Stimulated activated naive B cell treated with anti-CD40 and anti-IgM and Interleukin-4, amounts not matched to agents 10 μg/mL and 1 μg/mL and 100 μg/mL, for 72 hours (primary cell): ENCODE measurements around the gene PLEKHA3.

Experiments used
- ATAC-seq, 2 donors: fragments of 150-1000 bp; cut with Tn5 transposase; replicated peaks; 2 replicates each; pipeline ENCODE4 v1.10.0; 2021; ENCODE audit warnings: moderate library complexity in 1 of 2
- DNase-seq: peaks from one replicate; pipeline ENCODE4 v3.0.0; 2021
- H3K27ac Mint-ChIP-seq: one replicate; pipeline ENCODE4 v1.8.0; 2022; ENCODE audit warnings: mild to moderate bottlenecking, mixed read lengths
- H3K27me3 Mint-ChIP-seq, 2 donors: one replicate each; pipeline ENCODE4 v1.8.0; 2022; ENCODE audit warnings: mixed read lengths in 2 of 2
- H3K36me3 Mint-ChIP-seq, 2 donors: one replicate each; pipeline ENCODE4 v1.8.0; 2022; ENCODE audit warnings: mixed read lengths in 2 of 2, mild to moderate bottlenecking in 1 of 2
- H3K4me1 Mint-ChIP-seq, 2 donors: one replicate each; pipeline ENCODE4 v1.8.0; 2022; ENCODE audit warnings: mixed read lengths in 2 of 2, mild to moderate bottlenecking in 1 of 2
- H3K4me3 Mint-ChIP-seq, 2 donors: one replicate each; pipeline ENCODE4 v1.8.0; 2022; ENCODE audit warnings: mild to moderate bottlenecking in 2 of 2, mixed read lengths in 2 of 2, moderate library complexity in 1 of 2
- H3K9me3 Mint-ChIP-seq, 2 donors: one replicate each; pipeline ENCODE4 v1.8.0; 2022; ENCODE audit warnings: mixed read lengths in 2 of 2, mild to moderate bottlenecking in 1 of 2

The PLEKHA3 gene

DNA sequence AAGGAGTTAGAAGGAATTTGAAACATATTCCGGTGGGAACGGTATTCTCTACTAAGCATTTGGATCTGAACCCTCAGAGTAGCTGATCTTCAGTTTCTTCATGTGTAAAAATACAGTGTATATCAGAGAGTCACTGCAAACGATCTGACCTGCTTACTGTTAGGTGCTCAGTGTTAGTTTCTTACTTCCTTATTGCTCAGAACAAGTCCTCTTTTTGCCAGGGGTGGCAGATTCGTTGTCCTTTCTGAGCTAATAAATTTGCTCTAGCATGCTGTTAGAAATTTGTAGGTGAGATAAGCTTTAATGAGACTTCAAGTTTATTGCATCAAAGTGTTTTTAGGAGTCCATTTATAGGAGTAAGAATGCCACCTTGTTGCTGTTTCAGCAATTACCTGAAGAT is 15.8 kb downstream of the PLEKHA3 start:
- ATAC-seq (no peak), DNase-seq (no peak)
- H3K9me3 Mint-ChIP-seq, result no peaks in the 10 kb centered on the region
- no peak overlapping the region for H3K27ac Mint-ChIP-seq
- H3K36me3 Mint-ChIP-seq, result peaks cover 29 to 50% of the 10 kb centered on the region in 2 donors
- no peaks in the 10 kb centered on the region for H3K4me1 Mint-ChIP-seq
- H3K27me3 Mint-ChIP-seq, result no peaks in the 10 kb centered on the region
- no peak overlapping the region for H3K4me3 Mint-ChIP-seq

DNA sequence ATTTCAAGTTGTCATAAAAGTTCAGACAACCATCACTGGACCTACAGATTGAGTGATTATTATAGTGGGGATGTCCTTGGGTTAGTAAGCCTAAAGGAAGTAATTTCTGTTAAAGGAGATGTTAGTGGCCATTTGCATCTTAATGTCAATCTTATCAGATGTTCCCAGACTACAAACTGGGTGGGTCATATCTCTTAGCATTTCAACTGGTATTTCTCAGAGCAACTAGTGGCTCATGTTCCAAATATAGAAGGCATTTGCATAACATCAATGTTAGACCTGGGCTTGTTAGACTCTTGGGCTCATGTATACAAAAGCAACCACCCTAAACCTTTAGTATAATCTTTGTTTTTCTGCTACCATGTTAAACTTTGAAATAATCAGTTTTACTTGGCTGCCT is 17.9 kb downstream of the PLEKHA3 start:
- no peaks in the 10 kb centered on the region for H3K27me3 Mint-ChIP-seq
- ATAC-seq, result no peak
- peaks cover 28 to 45% of the 10 kb centered on the region in 2 donors for H3K36me3 Mint-ChIP-seq
- no peak overlapping the region for H3K4me3 Mint-ChIP-seq
- no peak for DNase-seq
- no peaks in the 10 kb centered on the region for H3K9me3 Mint-ChIP-seq
- H3K27ac Mint-ChIP-seq, result no peak overlapping the region
- H3K4me1 Mint-ChIP-seq, result no peaks in the 10 kb centered on the region

DNA sequence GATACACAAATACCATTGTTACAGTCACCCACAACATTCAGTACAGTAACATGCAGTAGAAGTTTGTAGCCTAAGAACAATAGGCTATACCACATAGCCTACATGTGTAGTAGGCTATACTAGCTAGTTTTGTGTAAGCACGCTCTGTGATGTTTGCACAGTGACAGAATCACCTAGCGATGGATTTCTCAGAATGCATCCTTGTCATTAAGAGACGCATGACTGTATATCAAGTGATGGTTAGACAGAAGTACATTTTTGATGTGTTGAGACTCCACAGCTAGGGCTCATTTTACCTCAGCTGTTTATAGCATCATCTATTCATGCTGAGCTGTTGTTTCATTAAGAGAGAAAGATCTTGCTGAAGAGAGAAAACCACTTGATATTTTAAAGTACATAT is 19.4 kb downstream of the PLEKHA3 start:
- Mint-ChIP-seq H3K27me3 (no peaks in the 10 kb centered on the region), H3K36me3 (peaks cover 24 to 37% of the 10 kb centered on the region in 2 donors), H3K4me3 (no peak overlapping the region), H3K27ac (no peak overlapping the region), H3K9me3 (no peaks in the 10 kb centered on the region), H3K4me1 (no peaks in the 10 kb centered on the region)
- no peak for DNase-seq
- ATAC-seq, result no peak

DNA sequence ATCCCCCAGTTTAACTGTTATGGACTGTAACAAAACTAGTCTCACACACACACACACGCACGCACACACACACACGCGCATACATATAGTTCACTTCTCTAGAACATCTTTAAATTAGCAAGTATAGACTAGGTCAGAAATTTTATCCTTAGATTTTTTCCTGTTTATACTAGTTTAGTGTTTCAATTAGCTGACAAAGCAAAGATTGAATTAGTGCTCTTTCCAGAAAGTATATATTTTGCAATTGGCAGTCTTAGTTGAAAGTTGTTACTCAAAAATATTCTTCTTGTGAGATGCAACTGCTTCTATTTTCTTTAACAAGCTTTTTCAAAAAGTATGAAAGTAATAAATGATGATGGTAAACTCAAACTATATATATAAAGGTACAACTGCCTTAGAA is 22.5 kb downstream of the PLEKHA3 start:
- no peaks in the 10 kb centered on the region for H3K27me3 Mint-ChIP-seq
- H3K9me3 Mint-ChIP-seq, result no peaks in the 10 kb centered on the region
- H3K27ac Mint-ChIP-seq, result no peak overlapping the region
- peaks cover 2% of the 10 kb centered on the region in 2 donors for H3K4me1 Mint-ChIP-seq
- H3K36me3 Mint-ChIP-seq, result peaks cover 13 to 27% of the 10 kb centered on the region in 2 donors
- no peak for ATAC-seq
- DNase-seq, result no peak
- no peak overlapping the region for H3K4me3 Mint-ChIP-seq

DNA sequence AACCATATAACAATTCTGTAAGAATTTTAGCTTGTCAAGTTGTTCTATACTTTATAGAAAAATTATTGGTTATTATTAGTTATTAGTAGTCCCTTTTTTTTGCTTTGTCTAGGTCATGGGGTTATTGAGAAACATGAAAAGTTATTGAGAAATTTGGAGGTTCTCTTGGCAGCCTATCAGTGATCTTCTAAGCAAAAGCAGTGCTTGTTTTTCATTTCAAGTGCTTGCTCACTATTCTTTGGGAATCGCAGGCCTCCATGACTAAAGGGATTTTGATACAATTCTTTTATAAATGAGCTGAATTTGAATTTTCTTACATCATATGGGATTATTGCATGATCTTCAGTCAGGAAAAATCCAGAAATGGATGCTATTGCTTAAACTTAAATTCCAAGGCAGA is 25.8 kb downstream of the PLEKHA3 start:
- H3K4me3 Mint-ChIP-seq, result no peak overlapping the region
- DNase-seq (no peak), ATAC-seq (no peak)
- H3K9me3 Mint-ChIP-seq, result no peaks in the 10 kb centered on the region
- H3K4me1 Mint-ChIP-seq, result peaks cover 5 to 8% of the 10 kb centered on the region in 2 donors
- no peak overlapping the region for H3K27ac Mint-ChIP-seq
- peaks cover 10 to 25% of the 10 kb centered on the region in 2 donors for H3K36me3 Mint-ChIP-seq
- H3K27me3 Mint-ChIP-seq, result no peaks in the 10 kb centered on the region

DNA sequence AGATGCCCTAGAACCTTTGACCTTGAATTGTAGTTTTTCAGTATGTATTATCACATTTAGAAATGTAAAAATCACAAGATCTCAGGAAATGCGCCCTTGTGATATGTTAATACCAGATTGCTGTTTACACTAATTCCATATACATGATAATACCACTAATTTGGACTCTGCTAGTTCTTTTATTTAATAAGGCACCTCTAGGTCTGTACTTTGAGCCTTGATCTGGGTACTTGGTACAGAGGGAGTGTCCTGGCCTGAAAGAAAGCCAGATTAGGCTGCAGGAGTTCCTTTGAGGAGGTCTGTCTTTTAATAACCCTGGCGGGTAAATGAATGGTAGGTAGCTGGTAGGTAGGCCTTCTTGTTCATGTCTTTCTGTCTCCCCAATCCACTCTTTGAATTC is 26.3 kb downstream of the PLEKHA3 start:
- peaks cover 5 to 8% of the 10 kb centered on the region in 2 donors for H3K4me1 Mint-ChIP-seq
- H3K4me3 Mint-ChIP-seq, result no peak overlapping the region
- peaks cover 11 to 26% of the 10 kb centered on the region in 2 donors for H3K36me3 Mint-ChIP-seq
- no peak overlapping the region for H3K27ac Mint-ChIP-seq
- ATAC-seq (no peak), DNase-seq (no peak)
- no peaks in the 10 kb centered on the region for H3K27me3 Mint-ChIP-seq
- H3K9me3 Mint-ChIP-seq, result no peaks in the 10 kb centered on the region

DNA sequence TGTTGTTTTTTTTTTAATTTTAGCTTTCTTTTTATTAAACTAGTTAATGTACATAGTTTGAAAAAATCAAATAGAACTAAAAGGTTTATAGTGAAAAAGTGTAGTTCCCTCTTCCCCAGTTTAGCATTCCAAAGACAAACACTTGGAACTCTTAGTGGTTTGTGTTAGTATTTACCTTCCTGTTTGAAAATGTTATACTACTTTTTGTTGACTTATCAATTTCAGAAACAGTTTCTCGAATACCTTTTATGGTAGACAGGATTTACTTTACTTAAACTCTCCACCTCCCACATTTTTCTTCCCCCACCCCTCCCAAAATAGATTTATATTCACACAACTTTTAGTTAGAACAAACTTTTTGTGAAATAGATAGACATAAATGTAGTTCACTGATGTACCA is 26.7 kb downstream of the PLEKHA3 start:
- Mint-ChIP-seq H3K27ac (no peak overlapping the region), H3K27me3 (no peaks in the 10 kb centered on the region), H3K4me1 (peaks cover 5 to 8% of the 10 kb centered on the region in 2 donors), H3K9me3 (no peaks in the 10 kb centered on the region), H3K36me3 (peaks cover 11 to 25% of the 10 kb centered on the region in 2 donors), H3K4me3 (no peak overlapping the region)
- no peak for DNase-seq
- ATAC-seq, result no peak

DNA sequence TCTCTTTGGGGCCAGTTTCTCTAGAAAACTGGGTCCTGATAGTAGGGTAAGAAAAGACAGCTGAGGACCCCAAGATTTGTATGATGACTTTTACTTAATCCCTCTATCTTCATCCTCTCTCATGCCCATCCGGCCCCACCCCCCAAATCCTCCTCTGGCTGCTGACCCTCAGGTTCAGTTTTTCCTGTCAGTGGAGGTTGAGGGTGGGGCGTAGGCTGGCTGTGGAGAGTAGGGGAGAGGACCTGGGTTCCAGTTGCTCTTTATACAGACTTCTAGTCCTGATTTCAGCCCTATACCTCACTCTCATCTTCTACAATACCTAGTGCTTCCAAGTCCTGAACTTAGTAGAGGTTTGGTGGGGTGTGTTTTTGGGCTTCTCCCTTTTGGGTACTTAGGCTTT is 28.4 kb downstream of the PLEKHA3 start:
- Mint-ChIP-seq H3K4me1 (peaks cover 8% of the 10 kb centered on the region in 2 donors), H3K36me3 (peaks cover 20 to 28% of the 10 kb centered on the region in 2 donors), H3K9me3 (no peaks in the 10 kb centered on the region), H3K27me3 (no peaks in the 10 kb centered on the region), H3K27ac (no peak overlapping the region), H3K4me3 (no peak overlapping the region)
- no peak for DNase-seq
- ATAC-seq, result no peak

DNA sequence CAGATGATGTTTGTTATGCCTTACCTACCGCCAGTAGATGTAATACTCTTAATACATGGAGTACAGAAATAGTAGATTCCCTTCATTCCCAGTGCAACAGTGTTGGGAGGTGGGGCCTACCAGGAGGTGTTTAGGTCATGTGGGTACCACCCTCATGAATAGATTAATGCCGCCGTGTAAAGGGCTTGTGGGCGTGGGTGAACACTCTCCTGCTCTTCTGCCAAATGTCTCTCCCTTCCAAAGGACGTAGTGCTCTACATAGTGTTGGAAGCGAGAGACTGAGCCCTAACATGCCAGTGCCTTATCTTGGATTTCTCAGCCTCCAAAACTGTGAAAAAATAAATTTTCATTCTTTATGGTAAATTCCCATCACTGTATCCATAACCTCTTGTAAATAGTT is 30.1 kb downstream of the PLEKHA3 start:
- no peak for DNase-seq
- ATAC-seq, result no peak
- no peak overlapping the region for H3K27ac Mint-ChIP-seq
- H3K36me3 Mint-ChIP-seq, result peaks cover 25 to 33% of the 10 kb centered on the region in 2 donors
- no peak overlapping the region for H3K4me3 Mint-ChIP-seq
- peaks cover 10 to 15% of the 10 kb centered on the region in 2 donors for H3K4me1 Mint-ChIP-seq
- no peaks in the 10 kb centered on the region for H3K27me3 Mint-ChIP-seq
- H3K9me3 Mint-ChIP-seq, result no peaks in the 10 kb centered on the region

DNA sequence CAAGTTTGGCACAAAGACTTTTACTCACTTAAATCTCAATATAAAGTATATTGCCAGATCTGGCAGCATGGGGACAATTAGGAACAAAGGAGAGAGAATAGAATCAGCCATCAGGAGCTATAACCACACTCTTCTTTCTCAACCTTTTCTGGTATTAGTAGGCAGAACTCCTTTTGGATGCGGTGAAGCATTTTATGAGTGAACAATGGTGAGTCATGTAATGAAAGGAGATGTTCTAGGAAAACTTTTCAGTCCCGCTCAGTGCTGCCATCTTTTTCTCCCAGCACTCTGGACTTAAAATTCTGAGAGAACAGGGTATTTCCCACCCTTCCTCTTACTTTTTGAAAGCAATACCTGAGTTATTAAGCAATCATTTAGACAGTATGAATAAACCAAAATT is 32.2 kb downstream of the PLEKHA3 start:
- Mint-ChIP-seq H3K4me3 (no peak overlapping the region), H3K27ac (no peak overlapping the region), H3K36me3 (peaks cover 28 to 34% of the 10 kb centered on the region in 2 donors), H3K27me3 (no peaks in the 10 kb centered on the region), H3K4me1 (peaks cover 10 to 15% of the 10 kb centered on the region in 2 donors), H3K9me3 (no peaks in the 10 kb centered on the region)
- DNase-seq (no peak), ATAC-seq (peak in 1 of 2 donors; percentile 22)

DNA sequence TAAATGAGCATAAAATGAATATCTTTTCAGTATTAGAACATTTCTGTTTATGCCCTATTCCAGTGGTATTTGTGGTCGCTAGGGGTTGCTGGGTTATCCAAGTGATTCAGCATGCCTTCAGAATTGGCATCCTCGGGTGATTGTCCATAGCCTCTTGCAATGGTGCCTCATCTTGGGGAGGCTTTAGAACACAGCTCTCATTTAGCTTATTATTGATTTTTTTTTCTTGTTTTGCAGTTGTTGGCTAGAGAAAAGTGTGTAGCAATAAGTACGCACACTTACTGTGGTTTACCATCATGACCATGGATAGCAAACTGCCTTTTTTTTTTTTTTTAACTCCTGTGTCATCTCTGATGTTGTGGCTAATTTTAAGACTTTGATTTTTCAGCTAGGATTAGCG is 33.6 kb downstream of the PLEKHA3 start:
- ATAC-seq (no peak), DNase-seq (no peak)
- H3K4me3 Mint-ChIP-seq, result no peak overlapping the region
- peaks cover 31 to 39% of the 10 kb centered on the region in 2 donors for H3K36me3 Mint-ChIP-seq
- no peaks in the 10 kb centered on the region for H3K9me3 Mint-ChIP-seq
- H3K27me3 Mint-ChIP-seq, result no peaks in the 10 kb centered on the region
- no peak overlapping the region for H3K27ac Mint-ChIP-seq
- peaks cover 7% of the 10 kb centered on the region in 2 donors for H3K4me1 Mint-ChIP-seq

DNA sequence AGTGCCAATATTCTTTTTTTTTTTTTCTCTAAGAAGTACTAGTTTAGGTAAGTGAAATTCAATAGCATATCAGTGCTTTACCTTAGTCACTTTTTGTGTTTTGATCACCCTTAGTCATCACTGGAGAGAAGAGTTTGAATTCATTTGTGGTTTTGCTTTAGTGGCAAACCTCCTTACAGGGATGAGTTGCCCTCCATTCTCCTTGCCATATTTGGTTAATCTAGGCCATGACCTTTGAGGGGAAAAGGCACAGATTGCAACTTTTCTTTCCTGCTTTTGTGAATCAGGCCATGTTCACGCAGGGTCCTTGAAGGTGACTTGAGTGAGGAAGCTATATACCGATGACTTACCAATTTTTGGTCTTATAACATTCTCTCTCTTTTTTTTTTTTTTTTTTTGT is 34.4 kb downstream of the PLEKHA3 start:
- DNase-seq, result no peak
- Mint-ChIP-seq H3K27ac (no peak overlapping the region), H3K4me3 (no peak overlapping the region), H3K9me3 (no peaks in the 10 kb centered on the region), H3K4me1 (peaks cover 6 to 7% of the 10 kb centered on the region in 2 donors), H3K27me3 (no peaks in the 10 kb centered on the region), H3K36me3 (peaks cover 29 to 36% of the 10 kb centered on the region in 2 donors)
- peak; percentile 57 to 68 for ATAC-seq

DNA sequence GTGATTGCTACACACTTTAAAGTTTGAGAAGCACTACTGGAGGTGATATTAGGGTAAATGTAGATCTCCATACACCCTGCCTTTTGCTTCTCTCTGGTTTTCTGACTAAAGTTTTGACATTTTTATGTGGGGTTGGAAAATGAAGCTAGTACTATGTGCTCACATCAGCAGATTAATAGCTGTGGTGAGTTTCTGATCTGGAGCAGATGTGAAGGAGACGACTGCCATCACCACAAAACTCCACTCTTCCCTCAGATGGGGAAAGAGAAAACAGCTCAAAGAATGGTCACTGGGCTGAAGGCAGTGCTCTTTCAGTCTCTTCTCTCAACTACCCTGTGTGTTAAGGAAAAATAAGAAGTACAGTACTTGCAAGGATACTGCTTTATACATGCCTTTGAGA is 37.2 kb downstream of the PLEKHA3 start:
- ATAC-seq (no peak), DNase-seq (no peak)
- H3K9me3 Mint-ChIP-seq, result no peaks in the 10 kb centered on the region
- no peaks in the 10 kb centered on the region for H3K27me3 Mint-ChIP-seq
- peaks cover 3 to 7% of the 10 kb centered on the region in 2 donors for H3K4me1 Mint-ChIP-seq
- H3K36me3 Mint-ChIP-seq, result peaks cover 25 to 37% of the 10 kb centered on the region in 2 donors
- no peak overlapping the region for H3K27ac Mint-ChIP-seq
- H3K4me3 Mint-ChIP-seq, result no peak overlapping the region

DNA sequence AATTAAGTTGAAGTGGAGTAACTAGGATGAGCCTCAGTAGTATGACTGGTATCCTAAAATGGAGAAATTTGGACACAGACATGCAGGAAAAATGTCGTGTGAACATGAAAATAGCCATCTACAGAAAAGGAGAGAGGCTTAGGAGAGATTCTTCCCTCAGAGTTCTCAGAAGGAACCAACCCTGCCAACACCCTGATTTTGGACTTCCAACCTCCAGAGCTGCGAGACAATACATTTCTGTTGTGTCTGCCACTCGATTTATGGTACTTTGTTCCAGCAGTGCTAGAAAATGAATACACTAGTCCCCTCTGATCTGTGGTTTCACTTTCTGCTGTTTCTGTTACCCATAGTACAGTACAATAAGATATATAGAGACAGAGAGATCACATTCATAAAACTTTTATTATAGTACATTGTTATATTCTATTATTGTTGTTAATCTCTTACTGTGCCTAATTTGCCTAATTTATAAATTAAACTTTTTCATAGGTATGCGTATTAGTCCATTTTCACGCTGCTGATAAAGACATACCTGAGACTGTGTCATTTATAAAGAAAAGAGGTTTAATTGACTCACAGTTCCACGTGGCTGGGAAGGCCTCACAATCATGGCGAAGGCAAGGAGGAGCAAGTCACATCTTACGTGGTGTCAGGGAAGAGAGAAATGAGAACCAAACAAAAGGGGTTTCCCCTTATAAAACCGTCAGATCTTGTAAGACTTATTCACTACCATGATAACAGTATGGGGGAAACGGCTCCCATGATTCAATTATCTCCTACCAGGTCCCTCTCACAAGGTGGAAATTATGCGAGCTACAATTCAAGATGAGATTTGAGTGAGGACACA is 41.3 kb downstream of the PLEKHA3 start:
- no peaks in the 10 kb centered on the region for H3K27me3 Mint-ChIP-seq
- peaks cover 29 to 44% of the 10 kb centered on the region in 2 donors for H3K36me3 Mint-ChIP-seq
- peaks cover 0 to 4% of the 10 kb centered on the region in 2 donors for H3K9me3 Mint-ChIP-seq
- ATAC-seq, result no peak
- H3K4me3 Mint-ChIP-seq, result peak overlapping the region in 1 of 2 donors; percentile 0
- no peak for DNase-seq
- peaks cover 9 to 16% of the 10 kb centered on the region in 2 donors for H3K4me1 Mint-ChIP-seq
- H3K27ac Mint-ChIP-seq, result peak overlapping the region; percentile 74

DNA sequence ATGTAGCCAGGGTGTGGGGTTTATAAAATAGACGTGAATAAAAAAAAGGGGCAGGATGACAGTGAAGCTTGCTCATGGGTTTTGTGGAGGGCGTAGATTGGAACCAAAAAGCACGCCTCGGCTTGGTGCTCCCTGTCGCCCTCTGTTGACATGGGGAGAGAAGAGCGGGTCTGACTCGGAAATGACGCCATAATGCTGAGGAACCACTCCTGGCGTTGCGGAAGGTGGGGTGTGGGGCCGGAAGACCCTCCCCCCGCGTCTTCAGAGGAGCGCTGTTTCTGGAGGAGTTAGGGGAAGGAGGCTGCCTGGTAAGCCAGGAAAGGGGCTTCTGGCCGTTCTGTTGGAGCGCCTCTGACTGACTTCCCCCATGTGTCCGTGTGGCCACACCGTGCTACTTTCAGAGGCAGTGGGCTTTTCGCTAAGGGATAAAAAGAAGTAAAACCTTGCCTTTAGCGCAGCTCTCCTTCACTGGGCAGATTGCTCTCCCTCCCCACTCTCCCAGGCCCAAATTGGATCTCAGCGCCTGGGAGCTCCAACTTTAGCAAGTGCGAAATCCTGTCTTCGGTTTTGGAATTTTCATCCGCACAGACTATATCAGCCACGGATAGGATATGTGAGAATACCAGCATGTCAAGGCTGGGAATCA is 42.8 kb downstream of the PLEKHA3 start:
- Mint-ChIP-seq H3K27ac (peak overlapping the region; percentile 90), H3K9me3 (peaks cover 0 to 4% of the 10 kb centered on the region in 2 donors), H3K27me3 (no peaks in the 10 kb centered on the region), H3K4me1 (peaks cover 14 to 28% of the 10 kb centered on the region in 2 donors), H3K36me3 (peaks cover 32 to 40% of the 10 kb centered on the region in 2 donors), H3K4me3 (peak overlapping the region; percentile 91 to 93)
- DNase-seq (peak; percentile 78), ATAC-seq (peak; percentile 96 to 97)
